ENCODE data around the gene ALOXE3.

The ALOXE3 gene

GRCh38 chr17:8153525-8153956 is 35.2 kb upstream of the ALOXE3 start:
- in situ Hi-C loops (cut with MboI; ENCODE audit: low pct_unique_long_range_greater_than_20kb, low sequenced_read_pairs, unreplicated experiment), result no loop called here
- DNase-seq (ENCODE audit: low spot score), result no peak
- no peak for TF ChIP-seq CTCF (IDR thresholded peaks at IDR 0.05; ENCODE audit: extremely low read depth, insufficient read depth, missing control alignments)

- in situ Hi-C loops (cut with MboI; ENCODE audit: low pct_unique_long_range_greater_than_20kb, low sequenced_read_pairs, unreplicated experiment), result no loop called here
- no peak for DNase-seq (ENCODE audit: low spot score)
Measured at GRCh38 chr17:8153031-8153451, 34.7 kb upstream of the ALOXE3 start.

GRCh38 chr17:8152112-8152775 is 33.9 kb upstream of the ALOXE3 start, which contains the start of gene PER1:
Gene PER1, minus strand, starts transcription at chr17:8152404. Its CDS starts 1,698 bp downstream, at chr17:8150706.
- in situ Hi-C loops (cut with MboI; ENCODE audit: low pct_unique_long_range_greater_than_20kb, low sequenced_read_pairs, unreplicated experiment), result no loop called here
- TF ChIP-seq CTCF (IDR thresholded peaks at IDR 0.05; ENCODE audit: extremely low read depth, insufficient read depth, missing control alignments), result no peak
- DNase-seq (ENCODE audit: low spot score), result peak; percentile 95

More at GRCh38 chr17:8153031-8153451, 34.7 kb upstream of the ALOXE3 start:
- no peak for TF ChIP-seq CTCF (IDR thresholded peaks at IDR 0.05; ENCODE audit: extremely low read depth, insufficient read depth, missing control alignments)

- no peak for DNase-seq (ENCODE audit: low spot score)
- no peak for TF ChIP-seq CTCF (IDR thresholded peaks at IDR 0.05; ENCODE audit: extremely low read depth, insufficient read depth, missing control alignments)
- in situ Hi-C loops (cut with MboI; ENCODE audit: low pct_unique_long_range_greater_than_20kb, low sequenced_read_pairs, unreplicated experiment), result no loop called here
Measured at GRCh38 chr17:8151641-8152111, 33.4 kb upstream of the ALOXE3 start.

GRCh38 chr17:8151120-8151640 is 32.9 kb upstream of the ALOXE3 start:
- no peak for TF ChIP-seq CTCF (IDR thresholded peaks at IDR 0.05; ENCODE audit: extremely low read depth, insufficient read depth, missing control alignments)
- in situ Hi-C loops (cut with MboI; ENCODE audit: low pct_unique_long_range_greater_than_20kb, low sequenced_read_pairs, unreplicated experiment), result no loop called here
- DNase-seq (ENCODE audit: low spot score), result peak; percentile 93

GRCh38 chr17:8150194-8151119 is 32.1 kb upstream of the ALOXE3 start:
- TF ChIP-seq CTCF (IDR thresholded peaks at IDR 0.05; ENCODE audit: extremely low read depth, insufficient read depth, missing control alignments), result no peak
- no peak for DNase-seq (ENCODE audit: low spot score)
- in situ Hi-C loops (cut with MboI; ENCODE audit: low pct_unique_long_range_greater_than_20kb, low sequenced_read_pairs, unreplicated experiment), result no loop called here

Data from GM13977 (cell line).